ENCODE data around the gene CEP85L. TPM values are rescaled to one million over a fixed set of nuclear protein-coding genes. Genes with fewer than 3 reads are reported as not detected.

CEP85L gene
- polyA plus RNA-seq, 4 donors = 5.7 to 9.6 (median 8.1) TPM

GRCh38 chr6:118630923-118631322, 20.5 kb downstream of the CEP85L start:
- DNase-seq (ENCODE audit: low read depth in 4 of 4, low spot score in 3 of 4) = no peak

GRCh38 chr6:118630067-118630466, 21.3 kb downstream of the CEP85L start:
- no peak for DNase-seq (ENCODE audit: low read depth in 4 of 4, low spot score in 3 of 4)

- DNase-seq (ENCODE audit: low read depth in 4 of 4, low spot score in 3 of 4) = no peak
Measured at GRCh38 chr6:118627724-118628123, 23.7 kb downstream of the CEP85L start.

GRCh38 chr6:118625833-118626232, 25.6 kb downstream of the CEP85L start:
- DNase-seq (ENCODE audit: low read depth in 4 of 4, low spot score in 3 of 4) = no peak

- no peak for DNase-seq (ENCODE audit: low read depth in 4 of 4, low spot score in 3 of 4)
Measured at GRCh38 chr6:118621799-118622470, 29.5 kb downstream of the CEP85L start.

GRCh38 chr6:118620202-118620601, 31.2 kb downstream of the CEP85L start:
- no peak for DNase-seq (ENCODE audit: low read depth in 4 of 4, low spot score in 3 of 4)

- DNase-seq (ENCODE audit: low read depth in 4 of 4, low spot score in 3 of 4) = peak in 1 of 4 donors; percentile 15
Measured at GRCh38 chr6:118618676-118619377, 32.6 kb downstream of the CEP85L start.

- DNase-seq (ENCODE audit: low read depth in 4 of 4, low spot score in 3 of 4) = peak in 3 of 4 donors; percentile 36 to 51 (median 40)
Measured at GRCh38 chr6:118617417-118617816, 34.0 kb downstream of the CEP85L start.

GRCh38 chr6:118611334-118611733, 40.1 kb downstream of the CEP85L start:
- DNase-seq (ENCODE audit: low read depth in 4 of 4, low spot score in 3 of 4) = no peak

GRCh38 chr6:118606858-118607257, 44.5 kb downstream of the CEP85L start:
- no peak for DNase-seq (ENCODE audit: low read depth in 4 of 4, low spot score in 3 of 4)

GRCh38 chr6:118606268-118606667, 45.1 kb downstream of the CEP85L start:
- no peak for DNase-seq (ENCODE audit: low read depth in 4 of 4, low spot score in 3 of 4)

GRCh38 chr6:118603372-118603771, 48.0 kb downstream of the CEP85L start:
- DNase-seq (ENCODE audit: low read depth in 4 of 4, low spot score in 3 of 4) = no peak

- no peak for DNase-seq (ENCODE audit: low read depth in 4 of 4, low spot score in 3 of 4)
Measured at GRCh38 chr6:118602300-118602699, 49.1 kb downstream of the CEP85L start.

- DNase-seq (ENCODE audit: low read depth in 4 of 4, low spot score in 3 of 4) = no peak
Measured at GRCh38 chr6:118598324-118598723, 53.1 kb downstream of the CEP85L start.

GRCh38 chr6:118597636-118598035, 53.8 kb downstream of the CEP85L start:
- no peak for DNase-seq (ENCODE audit: low read depth in 4 of 4, low spot score in 3 of 4)

GRCh38 chr6:118596774-118597320, 54.5 kb downstream of the CEP85L start:
- no peak for DNase-seq (ENCODE audit: low read depth in 4 of 4, low spot score in 3 of 4)

- DNase-seq (ENCODE audit: low read depth in 4 of 4, low spot score in 3 of 4) = no peak
Measured at GRCh38 chr6:118594877-118595276, 56.5 kb downstream of the CEP85L start.

GRCh38 chr6:118591897-118592296, 59.5 kb downstream of the CEP85L start:
- no peak for DNase-seq (ENCODE audit: low read depth in 4 of 4, low spot score in 3 of 4)

- no peak for DNase-seq (ENCODE audit: low read depth in 4 of 4, low spot score in 3 of 4)
Measured at GRCh38 chr6:118589649-118590365, 61.6 kb downstream of the CEP85L start.

- no peak for DNase-seq (ENCODE audit: low read depth in 4 of 4, low spot score in 3 of 4)
Measured at GRCh38 chr6:118589186-118589585, 62.2 kb downstream of the CEP85L start.

- DNase-seq (ENCODE audit: low read depth in 4 of 4, low spot score in 3 of 4) = no peak
Measured at GRCh38 chr6:118588626-118589025, 62.8 kb downstream of the CEP85L start.
